ENCODE measurements around the gene TPSD1. TPM values are rescaled to one million over a fixed set of nuclear protein-coding genes. Genes with fewer than 3 reads are reported as not detected.

Gene TPSD1
- total and polyA plus RNA-seq, 2 donors from 2014 or later = 7.9 TPM; not detected in 1

GRCh38 chr16:1277617-1278282 is 21.9 kb downstream of the TPSD1 start:
- DNase-seq = no peak
- Histone ChIP-seq H3K4me3 (ENCODE audit: low read length in 3 of 3) (no peak overlapping the region), H3K27ac (ENCODE audit: low read depth in 2 of 2, low read length in 2 of 2) (no peak overlapping the region), H3K36me3 (ENCODE audit: control insufficient read depth in 2 of 3, insufficient read depth in 3 of 3, low read length in 3 of 3) (no peaks in the 10 kb centered on the region), H3K9ac (ENCODE audit: low read length in 3 of 3) (no peak overlapping the region), H3K27me3 (ENCODE audit: control insufficient read depth, insufficient read depth, low read length) (no peaks in the 10 kb centered on the region), H3K9me3 (ENCODE audit: control insufficient read depth in 2 of 3, insufficient read depth in 1 of 3, low read length in 3 of 3) (no peaks in the 10 kb centered on the region), H3K4me1 (ENCODE audit: control insufficient read depth in 2 of 3, insufficient read depth in 2 of 3, low read depth in 1 of 3, low read length in 3 of 3) (no peaks in the 10 kb centered on the region)
- FAIRE-seq = no peak
- TF ChIP-seq CTCF (IDR thresholded peaks at IDR 0.05; ENCODE audit: borderline replicate concordance, extremely low read depth, insufficient read depth) = no peak
- intact Hi-C loops (cut with DNase I) = no loop called here

GRCh38 chr16:1278477-1278876 is 22.6 kb downstream of the TPSD1 start:
- no peak for TF ChIP-seq CTCF (IDR thresholded peaks at IDR 0.05; ENCODE audit: borderline replicate concordance, extremely low read depth, insufficient read depth)
- H3K4me1 ChIP-seq (ENCODE audit: control insufficient read depth in 2 of 3, insufficient read depth in 2 of 3, low read depth in 1 of 3, low read length in 3 of 3) = no peaks in the 10 kb centered on the region
- no peak overlapping the region for H3K4me3 ChIP-seq (ENCODE audit: low read length in 3 of 3)
- DNase-seq = peak in 3 of 5 donors; percentile 60 to 75 (median 63)
- no peaks in the 10 kb centered on the region for H3K27me3 ChIP-seq (ENCODE audit: control insufficient read depth, insufficient read depth, low read length)
- no peaks in the 10 kb centered on the region for H3K9me3 ChIP-seq (ENCODE audit: control insufficient read depth in 2 of 3, insufficient read depth in 1 of 3, low read length in 3 of 3)
- intact Hi-C loops (cut with DNase I) = no loop called here
- H3K36me3 ChIP-seq (ENCODE audit: control insufficient read depth in 2 of 3, insufficient read depth in 3 of 3, low read length in 3 of 3) = no peaks in the 10 kb centered on the region
- no peak overlapping the region for H3K9ac ChIP-seq (ENCODE audit: low read length in 3 of 3)
- no peak overlapping the region for H3K27ac ChIP-seq (ENCODE audit: low read depth in 2 of 2, low read length in 2 of 2)
- FAIRE-seq = no peak

GRCh38 chr16:1279081-1279944 is 23.4 kb downstream of the TPSD1 start:
- no peak for TF ChIP-seq CTCF (IDR thresholded peaks at IDR 0.05; ENCODE audit: borderline replicate concordance, extremely low read depth, insufficient read depth)
- Histone ChIP-seq H3K27me3 (ENCODE audit: control insufficient read depth, insufficient read depth, low read length) (no peaks in the 10 kb centered on the region), H3K9me3 (ENCODE audit: control insufficient read depth in 2 of 3, insufficient read depth in 1 of 3, low read length in 3 of 3) (no peaks in the 10 kb centered on the region), H3K4me1 (ENCODE audit: control insufficient read depth in 2 of 3, insufficient read depth in 2 of 3, low read depth in 1 of 3, low read length in 3 of 3) (no peaks in the 10 kb centered on the region), H3K4me3 (ENCODE audit: low read length in 3 of 3) (no peak overlapping the region), H3K36me3 (ENCODE audit: control insufficient read depth in 2 of 3, insufficient read depth in 3 of 3, low read length in 3 of 3) (no peaks in the 10 kb centered on the region), H3K27ac (ENCODE audit: low read depth in 2 of 2, low read length in 2 of 2) (no peak overlapping the region), H3K9ac (ENCODE audit: low read length in 3 of 3) (no peak overlapping the region)
- intact Hi-C loops (cut with DNase I) = no loop called here
- FAIRE-seq = no peak
- DNase-seq = no peak

Data from kidney (tissue), 14 donors.